Ascending aorta (tissue), 2 donors: ENCODE measurements around the gene PGGHG. TPM values are rescaled to one million over a fixed set of nuclear protein-coding genes. Genes with fewer than 3 reads are reported as not detected.

Experiments used
- DNase-seq, 2 donors: peaks; one replicate each; pipeline ENCODE4 v3.0.0-alpha.2; 2019; ENCODE audit warnings: low spot score in 2 of 2
- H3K27ac ChIP-seq, 2 donors: fragments of 200-600 bp; sonication (generic); one replicate each; pipeline ENCODE4 v1.5.1; 2016 to 2017; ENCODE audit warnings: mild to moderate bottlenecking in 1 of 2
- H3K27me3 ChIP-seq: fragments of 200-600 bp; sonication (generic); one replicate; pipeline ENCODE4 v1.5.1; 2017
- H3K36me3 ChIP-seq, 2 donors: fragments of 200-600 bp; sonication (generic); one replicate each; pipeline ENCODE4 v1.5.1; 2016
- H3K4me1 ChIP-seq, 2 donors: fragments of 200-600 bp; sonication (generic); one replicate each; pipeline ENCODE4 v1.5.1; 2016 to 2017; ENCODE audit warnings: mild to moderate bottlenecking in 1 of 2
- H3K4me3 ChIP-seq, 2 donors: fragments of 200-600 bp; sonication (generic); one replicate each; pipeline ENCODE4 v1.5.1; 2016 to 2017; ENCODE audit warnings: mild to moderate bottlenecking in 1 of 2
- H3K9me3 ChIP-seq, 2 donors: fragments of 200-600 bp; sonication (generic); one replicate each; pipeline ENCODE4 v1.5.1; 2016
- intact Hi-C: fragments of 100-400 bp; cut with DNase I; formaldehyde crosslinking; loops from one replicate; pipeline ENCODE4 v1.15.1; 2023
- total RNA-seq: library from RNA; depleted of rRNA; stranded (reverse); fragments of >200 nt; gene quantifications from one replicate; pipeline ENCODE4 v1.1.0, GENCODE V29; 2016
- TF ChIP-seq, protein P1 (sequence below), 3 experiments: fragments of 200-600 bp in 2 of 3; fragments of 450-650 bp in 1 of 3; sonication (generic) in 2 of 3; IDR thresholded peaks; one replicate each; pipeline ENCODE4 v1.5.1; 2016 to 2019; ENCODE audit warnings: antibody characterized with exemption in 3 of 3, mild to moderate bottlenecking in 1 of 3, moderate library complexity in 1 of 3

Gene PGGHG
- total RNA-seq, 1 donor from 2014 or later, result 155 TPM

GRCh38 chr11:293271-293851 lies 4.4 kb downstream of the PGGHG start:
- no peak for DNase-seq
- Histone ChIP-seq H3K4me1 (peaks cover 3 to 9% of the 10 kb centered on the region in 2 donors), H3K27ac (no peak overlapping the region), H3K27me3 (no peaks in the 10 kb centered on the region), H3K4me3 (no peak overlapping the region), H3K36me3 (peaks cover 7 to 11% of the 10 kb centered on the region in 2 donors), H3K9me3 (no peaks in the 10 kb centered on the region)
- TF ChIP-seq, protein P1, sequence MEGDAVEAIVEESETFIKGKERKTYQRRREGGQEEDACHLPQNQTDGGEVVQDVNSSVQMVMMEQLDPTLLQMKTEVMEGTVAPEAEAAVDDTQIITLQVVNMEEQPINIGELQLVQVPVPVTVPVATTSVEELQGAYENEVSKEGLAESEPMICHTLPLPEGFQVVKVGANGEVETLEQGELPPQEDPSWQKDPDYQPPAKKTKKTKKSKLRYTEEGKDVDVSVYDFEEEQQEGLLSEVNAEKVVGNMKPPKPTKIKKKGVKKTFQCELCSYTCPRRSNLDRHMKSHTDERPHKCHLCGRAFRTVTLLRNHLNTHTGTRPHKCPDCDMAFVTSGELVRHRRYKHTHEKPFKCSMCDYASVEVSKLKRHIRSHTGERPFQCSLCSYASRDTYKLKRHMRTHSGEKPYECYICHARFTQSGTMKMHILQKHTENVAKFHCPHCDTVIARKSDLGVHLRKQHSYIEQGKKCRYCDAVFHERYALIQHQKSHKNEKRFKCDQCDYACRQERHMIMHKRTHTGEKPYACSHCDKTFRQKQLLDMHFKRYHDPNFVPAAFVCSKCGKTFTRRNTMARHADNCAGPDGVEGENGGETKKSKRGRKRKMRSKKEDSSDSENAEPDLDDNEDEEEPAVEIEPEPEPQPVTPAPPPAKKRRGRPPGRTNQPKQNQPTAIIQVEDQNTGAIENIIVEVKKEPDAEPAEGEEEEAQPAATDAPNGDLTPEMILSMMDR (IDR thresholded peaks at IDR 0.05), result no peak
- intact Hi-C loops, result no loop called here

DNA sequence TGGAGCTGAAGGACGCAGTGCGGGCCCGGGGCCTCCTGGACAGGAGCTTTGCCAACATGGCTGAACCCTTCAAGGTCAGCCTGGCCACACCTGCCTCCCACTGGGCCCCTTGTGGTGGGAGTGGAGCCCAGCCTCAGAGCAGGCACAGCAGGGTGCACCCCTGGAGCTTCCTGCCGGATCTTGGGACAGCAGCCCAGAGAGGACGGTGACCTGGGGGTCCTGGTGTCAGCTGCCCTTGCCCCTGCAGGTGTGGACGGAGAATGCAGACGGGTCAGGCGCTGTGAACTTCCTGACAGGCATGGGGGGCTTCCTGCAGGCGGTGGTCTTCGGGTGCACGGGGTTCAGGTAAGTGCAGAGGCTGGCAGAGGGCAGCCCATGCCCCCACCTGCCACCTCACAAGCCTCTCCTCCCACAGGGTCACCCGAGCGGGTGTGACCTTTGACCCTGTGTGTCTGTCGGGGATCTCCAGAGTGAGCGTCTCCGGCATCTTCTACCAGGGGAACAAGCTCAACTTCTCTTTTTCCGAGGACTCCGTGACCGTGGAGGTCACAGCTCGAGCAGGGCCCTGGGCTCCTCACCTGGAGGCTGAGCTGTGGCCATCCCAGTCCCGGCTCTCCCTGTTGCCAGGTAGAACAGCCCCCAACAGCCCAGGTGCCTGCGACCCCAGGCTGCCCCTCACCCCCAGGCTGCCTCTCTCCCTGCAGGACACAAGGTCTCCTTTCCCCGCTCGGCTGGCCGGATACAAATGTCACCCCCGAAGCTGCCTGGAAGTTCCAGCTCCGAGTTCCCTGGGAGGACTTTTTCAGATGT lies 5.1 kb downstream of the PGGHG start:
- DNase-seq, result no peak
- H3K36me3 ChIP-seq, result peaks cover 7 to 11% of the 10 kb centered on the region in 2 donors
- H3K9me3 ChIP-seq, result no peaks in the 10 kb centered on the region
- H3K27ac ChIP-seq, result no peak overlapping the region
- H3K4me1 ChIP-seq, result peaks cover 0 to 9% of the 10 kb centered on the region in 2 donors
- intact Hi-C loops, result no loop called here
- no peaks in the 10 kb centered on the region for H3K27me3 ChIP-seq
- H3K4me3 ChIP-seq, result no peak overlapping the region
- TF ChIP-seq, protein P1 (IDR thresholded peaks at IDR 0.05), result no peak

DNA sequence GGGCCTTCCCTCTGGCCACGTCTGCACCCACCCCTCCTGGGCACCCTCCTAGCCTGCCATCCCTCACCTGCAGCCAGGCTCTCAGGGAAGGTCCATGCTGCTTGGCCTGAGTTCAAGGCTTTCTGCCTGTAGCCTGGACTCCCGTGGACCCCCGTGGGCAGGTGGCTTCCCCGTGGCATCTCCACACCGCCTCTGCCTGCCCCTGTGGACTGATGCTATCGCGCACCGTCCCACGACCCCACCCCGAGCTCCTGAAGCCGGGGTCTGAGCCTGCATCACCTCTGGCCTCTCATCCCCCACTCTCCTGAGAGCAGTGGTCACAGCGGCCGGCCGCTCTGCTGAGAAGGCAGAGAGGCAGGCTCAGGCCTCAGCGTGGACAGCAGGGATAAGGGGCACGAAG lies 5.9 kb downstream of the PGGHG start:
- Histone ChIP-seq H3K9me3 (no peaks in the 10 kb centered on the region), H3K36me3 (peaks cover 7 to 11% of the 10 kb centered on the region in 2 donors), H3K4me3 (no peak overlapping the region), H3K27me3 (no peaks in the 10 kb centered on the region), H3K4me1 (peaks cover 0 to 4% of the 10 kb centered on the region in 2 donors), H3K27ac (no peak overlapping the region)
- intact Hi-C loops, result no loop called here
- TF ChIP-seq, protein P1 (IDR thresholded peaks at IDR 0.05), result no peak
- DNase-seq, result no peak

DNA sequence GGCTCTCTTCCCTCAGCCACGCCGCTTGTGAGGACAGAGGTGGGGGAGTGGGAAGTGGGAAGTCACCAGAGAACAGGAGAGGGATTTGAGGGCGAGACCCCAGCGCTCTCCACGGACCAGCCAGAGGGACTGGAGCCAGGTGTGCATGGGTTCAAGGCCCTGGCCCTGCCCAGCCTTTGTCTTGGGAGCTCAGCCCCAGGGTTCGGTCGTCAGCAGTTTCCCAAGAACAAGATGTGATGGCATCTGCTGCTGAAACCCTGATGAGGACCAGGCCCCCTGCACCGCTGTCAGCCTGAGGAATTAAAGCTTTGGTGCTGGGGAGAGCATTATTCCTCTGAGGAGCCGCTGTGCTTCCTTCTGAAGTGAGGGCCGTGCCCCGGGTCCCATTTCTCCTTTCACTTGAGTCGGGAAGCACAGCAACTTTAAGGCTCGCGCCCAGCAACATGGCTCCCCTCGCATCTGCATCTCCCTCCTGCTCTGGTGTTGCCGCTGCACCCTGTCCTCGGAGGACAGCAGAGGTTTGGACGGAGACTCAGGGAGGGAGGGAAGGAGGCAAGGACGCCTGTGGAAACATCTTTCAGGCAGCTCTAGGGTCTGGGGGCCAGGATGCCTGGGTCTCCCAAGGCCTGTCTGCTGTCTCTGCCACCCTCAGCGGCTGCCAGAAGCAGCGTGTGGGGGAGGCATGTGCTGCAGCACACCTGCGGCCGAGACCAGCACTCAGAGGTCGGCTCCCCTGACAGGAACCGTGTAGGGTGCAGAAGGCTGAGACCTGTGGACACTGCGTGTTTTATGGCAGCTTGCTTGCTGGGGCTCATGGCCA lies 6.6 kb downstream of the PGGHG start:
- no peak for DNase-seq
- intact Hi-C loops, result no loop called here
- peaks cover 7 to 11% of the 10 kb centered on the region in 2 donors for H3K36me3 ChIP-seq
- H3K4me3 ChIP-seq, result no peak overlapping the region
- H3K27ac ChIP-seq, result no peak overlapping the region
- TF ChIP-seq, protein P1 (IDR thresholded peaks at IDR 0.05), result no peak
- H3K4me1 ChIP-seq, result peaks cover 0 to 6% of the 10 kb centered on the region in 2 donors
- no peaks in the 10 kb centered on the region for H3K27me3 ChIP-seq
- H3K9me3 ChIP-seq, result no peaks in the 10 kb centered on the region

DNA sequence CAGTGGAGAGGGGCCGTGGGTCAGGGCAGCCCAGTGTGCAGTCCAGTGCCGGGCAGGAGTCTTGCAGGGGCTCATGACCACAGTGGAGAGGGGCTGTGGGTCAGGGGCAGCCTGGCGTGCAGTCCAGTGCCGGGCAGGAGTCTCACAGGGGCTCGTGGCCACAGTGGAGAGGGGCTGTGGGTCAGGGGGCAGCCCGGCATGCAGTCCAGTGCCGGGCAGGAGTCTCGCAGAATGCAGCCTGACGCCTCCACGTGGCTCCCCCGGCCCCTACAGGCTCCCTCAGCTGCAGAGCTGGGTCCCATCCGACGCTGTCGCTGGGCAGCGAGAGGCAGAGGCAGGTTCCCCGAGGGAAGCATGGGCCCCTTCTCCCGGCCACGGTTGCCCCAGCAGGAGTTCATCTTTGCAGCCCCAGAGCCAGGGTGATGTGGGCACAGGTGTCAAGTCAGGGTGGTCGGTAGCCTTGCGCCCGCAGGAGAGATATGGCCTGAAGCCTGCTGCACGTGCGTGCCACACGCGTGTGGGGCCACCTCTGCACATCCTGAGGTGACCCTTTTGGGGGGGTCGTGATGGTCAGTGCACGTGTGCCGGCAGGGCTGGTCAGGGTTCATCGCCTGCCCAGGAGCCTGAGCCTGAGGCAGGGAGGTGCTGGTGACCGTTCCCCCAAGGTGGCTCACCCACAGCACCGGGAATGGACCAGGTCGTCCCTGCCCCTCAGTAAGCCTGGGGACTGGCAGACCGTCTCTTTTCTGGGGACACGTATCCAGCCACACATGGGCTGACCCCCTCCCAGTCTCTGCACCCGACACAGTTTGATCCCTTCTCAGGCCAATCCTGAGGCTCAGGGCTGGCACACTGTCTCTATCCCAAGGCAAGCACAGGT lies 7.5 kb downstream of the PGGHG start:
- Histone ChIP-seq H3K9me3 (no peaks in the 10 kb centered on the region), H3K27me3 (no peaks in the 10 kb centered on the region), H3K4me1 (peaks cover 0 to 6% of the 10 kb centered on the region in 2 donors), H3K27ac (no peak overlapping the region), H3K36me3 (peaks cover 7 to 11% of the 10 kb centered on the region in 2 donors), H3K4me3 (no peak overlapping the region)
- TF ChIP-seq, protein P1 (IDR thresholded peaks at IDR 0.05), result no peak
- no peak for DNase-seq
- intact Hi-C loops, result no loop called here
